NCI-H774 (cell line): ENCODE measurements around the gene ARHGEF33.

ENCODE experiments used
- DNase-seq: peaks from one replicate; lab custom pipeline; 2025; lab: John Stamatoyannopoulos, UW

Gene ARHGEF33

DNA sequence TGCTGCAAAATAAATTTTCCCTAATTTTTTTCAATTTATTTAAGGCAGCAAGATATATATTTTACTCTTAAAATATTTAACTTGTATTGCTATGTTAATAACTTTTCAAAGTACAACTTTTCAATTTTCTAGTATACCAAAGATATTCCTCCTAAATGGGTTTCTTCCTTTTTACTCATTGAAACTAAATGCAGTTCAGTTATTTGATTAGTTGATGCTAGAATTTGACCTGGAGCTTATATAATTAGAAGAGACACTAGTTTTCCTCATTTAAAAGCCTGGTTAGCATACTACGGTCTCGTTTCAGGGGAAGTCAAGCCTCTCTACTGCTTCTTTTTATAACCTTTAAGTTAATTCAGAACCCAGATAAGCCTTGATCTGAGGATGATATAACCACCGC lies at the start of gene ARHGEF33:
Gene ARHGEF33 (plus strand): TSS at position 301 of the 400 bp plus-strand sequence. CDS start 29,573 bp downstream, outside the sequence.
- no peak for DNase-seq

DNA sequence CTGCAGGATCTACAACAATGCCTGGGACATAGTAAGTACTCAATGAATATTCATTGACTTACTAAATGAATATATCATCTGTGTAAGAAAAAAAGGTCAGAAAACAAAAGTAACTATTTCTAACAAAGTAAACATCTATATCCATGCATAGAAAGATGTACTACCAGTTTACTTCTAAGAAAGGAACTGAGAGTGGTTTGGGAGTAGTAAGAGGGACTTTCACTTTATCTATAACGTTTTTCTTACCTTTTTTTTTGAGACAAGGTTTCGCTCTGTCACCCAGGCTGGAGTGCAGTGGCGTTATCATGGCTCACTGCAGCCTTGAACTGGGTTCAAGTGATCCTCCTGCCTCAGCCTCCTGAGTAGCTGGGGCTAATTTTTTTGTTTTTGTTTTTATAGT lies 39.6 kb upstream of the ARHGEF33 start:
- no peak for DNase-seq

DNA sequence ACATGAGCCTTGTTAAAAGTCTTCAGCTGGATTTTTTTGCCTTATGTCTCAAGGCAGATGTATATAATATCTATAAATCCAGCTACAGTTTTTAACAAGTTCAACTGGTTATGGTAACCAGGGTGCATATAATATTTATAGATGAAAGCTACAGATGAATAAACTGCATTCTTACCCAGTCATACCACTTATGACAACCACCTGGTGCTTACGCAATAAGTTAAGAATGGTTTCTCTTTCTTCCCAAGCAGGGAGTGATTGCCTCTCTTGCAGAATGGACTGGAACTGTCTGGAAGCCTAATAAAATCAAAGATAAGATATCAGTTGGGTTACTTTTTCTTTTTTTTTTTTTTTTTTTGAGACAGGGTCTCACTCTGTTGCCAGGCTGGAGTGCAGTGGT lies 33.5 kb upstream of the ARHGEF33 start:
- no peak for DNase-seq

DNA sequence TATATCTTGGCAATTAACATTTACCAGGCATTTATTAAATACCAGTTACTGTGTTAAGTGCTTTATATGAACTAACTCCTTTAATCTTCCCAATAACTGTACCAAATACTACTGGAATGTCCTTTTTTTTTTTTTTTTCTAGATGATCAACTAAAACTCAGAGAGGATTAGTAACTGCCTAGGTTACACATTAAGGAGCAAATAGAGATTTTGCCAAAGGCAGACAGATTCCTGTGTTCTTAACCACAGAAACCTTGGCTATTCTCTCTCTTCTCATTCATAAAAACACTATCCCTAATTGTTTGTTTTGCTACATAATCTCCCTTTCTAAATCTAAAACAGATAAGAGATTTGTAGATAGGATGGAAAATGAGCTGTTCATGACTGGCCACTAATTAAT lies 27.2 kb upstream of the ARHGEF33 start:
- no peak for DNase-seq

DNA sequence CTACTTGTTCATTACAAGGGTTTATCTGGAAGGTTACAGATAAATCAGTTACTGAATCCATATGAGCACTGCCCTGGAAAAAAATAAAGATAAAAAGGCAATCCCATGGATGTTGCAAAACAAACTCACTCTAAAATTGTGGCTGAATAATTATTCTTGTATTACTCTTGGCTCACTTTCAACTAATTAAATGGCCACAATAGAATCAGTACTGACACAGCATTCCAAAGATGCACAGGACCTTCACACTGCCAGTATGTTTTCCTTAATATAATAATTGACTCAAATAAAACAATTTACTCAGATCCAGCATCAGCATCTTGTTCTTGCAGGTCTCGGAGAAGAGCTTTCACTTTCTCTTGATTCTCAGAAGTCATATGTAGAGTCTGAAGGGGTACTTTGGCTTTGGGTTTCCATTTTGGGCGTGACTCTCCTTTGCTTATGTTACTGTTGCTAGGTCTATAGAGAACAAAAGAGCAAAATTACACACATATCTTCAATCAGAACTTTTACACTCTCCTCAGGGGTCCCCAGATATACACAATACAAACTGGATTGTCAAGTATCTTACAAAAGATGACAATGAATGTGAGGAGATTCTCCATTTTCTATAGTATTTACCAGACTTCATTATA lies 26.5 kb upstream of the ARHGEF33 start:
- DNase-seq = no peak

DNA sequence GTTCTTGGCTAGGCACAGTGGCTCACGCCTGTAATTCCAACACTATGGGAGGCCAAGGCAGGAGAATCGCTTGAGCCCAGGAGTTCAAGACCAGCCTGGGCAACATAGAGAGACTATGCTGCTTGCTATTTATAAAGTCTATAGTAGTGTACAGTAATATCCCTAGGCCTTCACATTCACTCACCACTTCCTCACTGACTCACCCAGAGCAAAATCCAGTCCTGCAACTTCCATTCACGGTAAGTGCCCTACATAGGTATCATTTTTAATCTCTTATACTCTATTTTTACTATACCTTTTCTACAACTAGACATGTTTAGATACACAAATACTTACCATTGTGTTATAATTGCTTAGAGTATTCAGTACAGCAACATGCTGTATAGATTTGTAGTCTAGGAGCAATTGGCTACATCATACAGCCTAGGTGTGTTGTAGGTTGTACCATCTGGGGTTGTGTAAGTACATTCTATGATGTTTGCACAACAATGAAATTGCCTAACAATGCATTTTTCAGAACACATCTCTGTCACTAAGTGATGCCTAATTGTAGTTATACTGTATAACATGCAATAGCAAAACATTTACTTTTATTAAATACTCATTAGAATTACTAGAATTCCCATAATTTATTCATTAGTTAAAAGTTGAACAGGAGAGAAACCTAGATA lies 22.8 kb upstream of the ARHGEF33 start:
- DNase-seq = no peak

DNA sequence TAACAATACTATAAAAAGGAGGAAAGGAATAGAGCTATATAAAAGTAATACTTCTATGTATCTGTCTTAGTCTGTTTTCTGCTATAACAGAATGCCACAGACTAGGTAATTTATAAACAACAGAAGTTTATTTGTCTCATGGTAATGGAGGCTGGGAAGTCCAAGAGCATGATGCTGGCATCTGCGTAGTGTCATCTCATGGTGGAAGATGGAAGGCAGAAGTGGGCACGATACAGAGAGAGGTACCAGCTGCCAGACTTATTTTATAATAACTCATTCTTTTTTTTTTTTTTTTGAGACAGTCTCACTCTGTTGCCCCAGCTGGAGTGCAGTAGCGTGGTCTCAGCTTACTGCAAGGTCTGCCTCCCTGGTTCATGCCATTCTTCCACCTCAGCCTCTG lies 18.2 kb upstream of the ARHGEF33 start:
- no peak for DNase-seq

DNA sequence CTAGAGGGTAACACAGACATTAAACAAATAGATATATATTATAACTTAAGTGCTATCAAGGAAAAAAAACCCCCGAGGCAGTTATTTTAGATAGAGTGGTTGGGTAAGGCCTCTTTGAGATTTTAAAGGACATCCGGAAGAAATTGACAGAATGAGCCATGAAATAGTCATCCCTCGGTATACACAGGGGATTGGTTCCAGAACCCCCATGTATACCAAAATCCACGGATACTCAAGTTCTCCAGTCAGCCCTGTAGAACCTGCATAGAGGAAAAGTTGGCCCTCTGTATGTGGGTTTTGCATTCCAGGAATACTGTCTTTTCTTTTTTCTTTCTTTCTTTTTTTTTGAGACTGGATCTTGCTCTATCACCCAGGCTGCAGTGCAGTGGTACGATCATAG lies 15.9 kb upstream of the ARHGEF33 start:
- DNase-seq = no peak

DNA sequence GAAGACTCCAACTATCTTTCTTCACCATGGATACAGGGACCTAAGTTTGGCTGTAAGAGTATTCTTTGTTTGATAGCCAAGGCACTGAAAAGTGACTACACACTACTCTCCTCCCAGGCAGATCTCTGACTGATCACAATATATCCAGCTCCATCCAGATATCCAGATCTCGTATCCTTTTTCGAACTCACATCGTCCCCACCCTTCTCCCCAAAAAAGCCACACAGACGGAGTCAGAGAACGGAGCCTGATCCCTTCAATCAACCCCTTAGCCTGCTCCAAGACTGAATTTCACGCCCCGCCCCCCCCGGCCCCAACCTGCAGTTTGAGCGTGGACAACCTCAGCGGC lies 14.5 kb upstream of the ARHGEF33 start:
- no peak for DNase-seq

DNA sequence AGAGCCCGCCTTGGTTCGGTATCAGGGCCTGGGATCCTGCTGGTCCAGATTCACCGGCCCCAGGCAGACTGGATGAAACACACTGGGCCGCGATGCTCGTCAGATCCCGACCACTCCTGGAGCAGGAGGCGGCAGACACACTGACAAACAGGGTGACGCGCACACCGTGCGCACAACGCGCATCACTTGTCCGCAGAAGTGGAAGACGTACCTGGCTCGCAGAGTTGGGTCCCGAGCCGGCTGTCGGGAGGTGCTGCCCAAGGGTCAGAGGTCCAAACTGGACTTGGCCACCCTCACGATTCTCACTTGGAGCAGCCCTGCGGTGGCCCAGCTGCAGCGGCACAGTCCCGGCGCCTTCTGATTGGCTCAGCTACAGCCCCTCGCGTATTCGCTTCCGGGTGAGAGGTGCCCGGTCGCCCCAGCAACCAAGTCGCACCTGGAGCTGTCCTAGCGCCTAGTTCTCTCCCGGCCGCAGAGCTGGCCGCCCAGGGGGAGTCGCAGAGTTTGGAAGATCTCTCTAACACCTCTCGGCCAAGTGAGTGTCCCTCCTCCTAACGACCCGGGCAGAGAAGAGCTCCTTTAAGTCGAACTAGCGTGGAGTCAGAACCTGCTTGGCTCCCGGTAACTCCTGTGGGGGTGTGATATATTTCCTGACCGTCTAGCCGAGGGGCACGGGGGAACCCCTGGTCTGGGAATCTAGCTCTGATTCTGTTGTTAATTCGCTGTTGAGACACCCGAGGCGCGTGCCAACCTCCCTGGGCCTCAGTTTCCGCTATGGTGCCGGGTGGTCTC lies 13.9 kb upstream of the ARHGEF33 start, which contains the start of the genes DHX57 and MORN2:
Gene DHX57 (minus strand): TSS at position 359 of the 792 bp plus-strand sequence. CDS start 7,529 bp downstream, outside the sequence.
Gene MORN2 (plus strand): TSS at position 401 of the 792 bp plus-strand sequence.
- DNase-seq = peak; percentile 82

DNA sequence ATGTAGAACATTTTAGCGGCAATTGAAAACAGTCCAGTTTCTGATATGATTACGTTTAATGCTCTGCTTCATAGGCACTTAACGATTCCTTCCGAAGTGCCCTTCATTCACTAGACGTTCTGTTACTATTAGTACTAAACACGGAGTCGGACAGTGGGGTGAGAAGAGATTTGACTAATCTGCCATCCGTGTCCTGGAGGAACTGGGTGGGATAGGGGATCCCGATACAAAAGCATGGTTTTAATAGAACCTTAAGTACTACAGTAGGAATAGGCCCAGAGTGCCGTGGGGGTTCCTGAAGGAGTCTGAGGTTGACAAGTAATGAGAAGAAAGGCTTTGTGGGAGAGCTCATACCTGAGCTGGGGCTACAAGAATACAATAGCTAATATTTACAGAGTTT lies 13.3 kb upstream of the ARHGEF33 start:
- no peak for DNase-seq

DNA sequence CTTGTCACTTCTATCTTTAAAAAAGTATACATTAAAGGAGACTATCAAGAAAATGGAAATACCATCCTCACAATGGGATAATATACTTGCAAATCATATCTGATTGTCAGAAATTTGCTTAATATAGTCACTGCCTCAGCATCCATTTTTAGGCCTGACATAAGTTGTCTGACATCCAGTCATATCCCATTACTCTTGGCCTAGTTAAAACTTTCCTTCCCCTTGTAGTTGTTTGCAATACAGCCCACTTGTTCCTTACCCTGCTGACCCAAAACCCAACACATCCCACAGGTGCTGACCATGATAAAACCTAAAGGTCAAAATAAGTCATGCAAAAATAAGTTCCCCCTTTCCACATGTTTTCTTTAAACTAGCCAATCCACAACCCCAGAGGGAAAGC lies 3.6 kb upstream of the ARHGEF33 start:
- DNase-seq = no peak

DNA sequence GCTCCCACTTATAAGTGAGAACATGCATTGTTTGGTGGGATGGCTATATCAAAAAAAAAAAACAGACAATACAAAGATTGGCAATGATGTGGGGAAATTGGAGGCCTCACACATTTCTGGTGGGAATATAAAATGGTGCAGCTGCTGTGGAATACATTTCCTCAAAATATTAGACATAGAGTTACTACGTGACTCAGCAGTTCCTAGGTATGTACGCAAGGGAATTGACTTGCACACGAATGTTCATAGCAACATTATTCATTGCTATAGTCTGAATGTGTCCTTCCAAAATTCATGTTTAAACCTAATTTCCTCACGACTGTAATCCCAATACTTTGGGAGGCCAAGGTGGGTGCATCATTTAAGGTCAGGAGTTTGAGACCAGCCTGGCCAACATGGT lies 2.3 kb upstream of the ARHGEF33 start:
- DNase-seq = no peak

DNA sequence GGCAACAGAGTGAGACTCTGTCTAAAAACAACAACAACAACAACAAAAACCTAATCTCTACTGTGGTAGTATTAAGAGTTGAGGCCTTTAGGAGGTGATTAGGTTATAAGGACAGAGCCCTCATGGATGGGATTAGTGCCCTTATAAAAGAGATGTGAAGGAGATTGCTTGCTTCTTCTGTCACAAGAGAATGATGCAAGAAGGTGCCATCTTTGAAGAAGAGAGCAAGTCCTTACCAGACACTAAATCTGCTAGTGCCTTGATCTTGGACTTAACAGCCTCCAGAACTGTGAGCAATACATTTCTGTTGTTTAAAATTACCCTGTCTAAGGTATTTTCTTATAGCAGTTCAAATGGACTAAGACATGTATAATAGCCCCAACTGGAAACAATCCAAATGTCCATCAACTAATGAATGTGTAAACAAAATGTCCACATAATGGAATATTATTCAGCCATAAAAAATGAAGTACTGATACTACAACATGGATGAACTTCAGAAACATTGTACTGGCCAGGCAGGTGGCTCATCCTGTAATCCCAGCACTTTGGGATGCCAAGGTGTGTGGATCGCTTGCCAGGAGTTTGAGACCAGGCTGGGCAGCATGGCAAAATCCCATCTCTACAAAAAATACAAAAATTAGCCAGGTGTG lies 1.6 kb upstream of the ARHGEF33 start:
- no peak for DNase-seq

DNA sequence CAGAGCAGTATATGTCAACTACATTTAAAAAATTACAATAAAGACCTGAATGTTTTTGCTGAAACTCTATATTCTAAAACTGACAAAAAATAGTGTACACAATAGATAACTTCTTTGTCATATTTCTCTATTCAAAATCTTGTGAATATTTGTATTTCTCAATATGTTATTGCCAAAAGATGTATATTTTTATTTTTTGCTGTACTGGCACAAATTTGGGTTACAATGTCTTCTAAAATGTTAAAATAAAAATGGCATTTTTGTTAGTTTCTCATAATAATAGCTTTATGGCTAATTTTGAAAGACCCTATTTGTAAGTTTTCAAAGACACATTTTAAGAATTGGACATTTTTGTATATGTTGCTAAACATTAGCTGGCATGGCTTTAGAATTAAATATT lies 630 bp upstream of the ARHGEF33 start:
- DNase-seq = no peak

DNA sequence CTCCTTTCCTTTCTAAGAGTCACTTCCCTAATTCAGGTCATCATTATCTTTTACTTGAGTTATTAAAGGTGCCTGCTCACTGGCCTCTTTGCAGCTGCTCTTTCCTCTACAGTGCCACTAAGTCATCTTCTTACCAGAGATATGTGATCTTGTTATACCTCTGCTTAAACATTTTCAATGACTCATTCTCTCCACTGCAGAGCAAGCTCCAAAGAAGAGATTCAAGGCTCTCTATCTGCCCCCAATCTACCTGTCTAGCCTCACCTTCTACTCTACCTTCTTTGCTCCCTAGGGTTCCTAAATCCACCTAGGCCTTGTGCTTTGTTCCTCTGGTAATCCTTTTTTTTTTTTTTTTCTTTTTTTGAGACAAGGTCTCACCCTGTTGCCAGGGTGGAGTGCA lies 3.1 kb downstream of the ARHGEF33 start:
- DNase-seq = no peak

DNA sequence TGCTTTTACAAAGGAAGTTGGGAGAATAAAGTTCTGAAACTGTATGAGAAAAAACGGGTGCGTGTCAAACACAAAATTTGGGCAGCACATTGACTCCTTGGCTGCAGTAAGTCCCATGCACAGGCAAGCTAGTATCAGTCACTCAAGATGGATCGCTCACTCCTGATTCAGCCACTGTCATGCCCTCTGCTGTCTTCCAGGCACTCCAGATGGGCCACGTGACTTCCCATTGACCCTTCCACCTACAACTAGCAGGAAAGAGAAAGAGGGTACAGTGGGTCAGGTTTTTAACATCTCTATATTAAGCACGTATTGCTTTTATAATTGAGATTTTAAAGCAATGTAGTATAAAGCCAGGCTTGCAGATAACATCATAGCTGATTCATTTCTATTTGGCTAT lies 8.6 kb downstream of the ARHGEF33 start:
- no peak for DNase-seq

DNA sequence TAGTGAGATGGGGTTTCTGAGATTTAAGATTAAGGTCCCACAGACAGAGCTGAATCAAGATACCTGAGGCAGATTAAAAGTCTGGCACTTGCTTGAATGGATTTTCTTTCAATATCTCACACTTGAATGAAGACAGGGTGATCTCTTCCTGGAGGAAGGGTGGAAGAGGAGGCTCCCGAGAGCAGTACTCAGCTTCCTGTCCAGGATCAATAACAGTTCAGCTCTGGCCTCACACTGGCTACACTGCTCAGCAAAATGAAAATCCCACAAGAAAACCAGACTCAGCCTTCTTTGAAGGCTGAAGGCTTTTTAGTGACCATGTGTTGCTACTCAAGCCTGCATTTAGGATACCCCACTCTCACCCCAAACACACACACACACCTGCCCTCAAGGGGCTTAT lies 11.1 kb downstream of the ARHGEF33 start:
- no peak for DNase-seq

DNA sequence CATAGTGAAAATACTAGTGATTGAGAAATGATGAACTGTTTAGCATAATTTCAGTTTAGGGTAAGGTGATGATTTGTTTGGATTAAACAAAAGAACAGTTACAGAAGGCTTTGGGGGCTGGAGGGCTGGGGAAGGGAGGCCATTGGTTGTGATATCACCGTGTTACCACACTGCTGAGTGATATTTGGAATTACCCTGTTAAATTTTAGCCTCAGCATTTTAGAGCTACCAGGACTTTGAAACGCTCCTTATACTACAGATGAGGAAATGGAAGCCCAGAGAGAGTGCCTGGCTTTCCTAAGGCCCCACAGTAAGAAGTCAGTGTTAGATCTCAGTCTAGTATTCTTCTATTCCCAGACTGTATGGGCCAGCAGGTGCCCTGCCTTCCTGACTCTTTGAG lies 15.6 kb downstream of the ARHGEF33 start:
- no peak for DNase-seq

DNA sequence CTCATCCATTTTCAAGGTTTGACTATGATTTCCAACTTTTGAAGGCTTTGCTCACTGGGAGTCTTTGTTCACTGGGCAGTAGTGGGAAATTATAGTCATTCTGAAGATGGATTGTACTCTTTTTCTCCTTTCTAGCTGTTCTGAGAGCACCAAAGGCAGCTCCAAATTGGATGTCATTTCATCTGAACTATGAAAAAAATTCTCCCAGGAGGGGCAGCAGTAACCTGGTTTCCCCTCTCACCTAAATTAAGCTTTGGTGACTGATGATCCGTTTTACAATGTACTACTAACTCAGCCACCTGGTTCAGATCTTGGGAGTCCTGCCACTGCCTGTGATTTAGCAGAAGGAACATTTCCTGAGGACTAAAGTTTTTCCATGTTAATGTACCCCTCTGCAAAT lies 17.6 kb downstream of the ARHGEF33 start:
- DNase-seq = no peak

DNA sequence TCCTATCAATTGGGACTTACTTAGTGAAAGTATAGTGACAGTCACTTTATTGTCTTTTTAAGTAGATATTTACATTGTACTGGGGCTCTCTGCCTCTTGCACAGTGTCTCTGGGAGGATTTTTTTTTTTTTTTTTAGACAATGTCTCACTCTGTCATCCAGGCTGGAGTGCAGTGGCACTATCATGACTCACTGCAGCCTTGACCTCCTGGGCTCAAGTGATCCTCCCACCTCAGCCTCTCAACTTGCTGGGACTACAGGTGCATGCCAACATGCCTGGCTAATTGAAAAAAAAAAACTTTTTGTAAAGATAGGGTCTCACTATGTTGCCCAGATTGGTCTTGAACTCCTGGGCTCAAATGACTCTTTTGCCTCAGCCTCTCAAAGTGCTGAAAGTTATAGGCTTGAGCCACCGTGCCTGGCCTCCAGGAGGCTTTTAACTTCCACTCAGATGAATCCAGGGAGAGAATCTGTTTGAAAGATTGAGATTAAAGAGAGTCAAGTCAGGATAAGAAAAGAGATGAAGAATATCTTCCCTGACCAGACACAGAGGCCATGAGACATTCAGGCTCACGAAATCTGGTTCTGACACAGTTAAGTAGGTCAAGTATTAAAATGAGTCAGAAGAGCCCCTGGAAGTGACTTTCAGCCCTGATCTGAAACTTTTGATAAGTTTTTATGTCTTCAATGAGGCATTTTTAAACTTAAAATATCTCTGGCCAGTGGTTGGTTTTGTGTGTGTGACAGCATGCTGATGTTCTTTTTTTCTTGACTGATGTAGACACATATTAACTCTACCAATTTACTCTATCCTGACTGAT lies 18.3 kb downstream of the ARHGEF33 start:
- no peak for DNase-seq

DNA sequence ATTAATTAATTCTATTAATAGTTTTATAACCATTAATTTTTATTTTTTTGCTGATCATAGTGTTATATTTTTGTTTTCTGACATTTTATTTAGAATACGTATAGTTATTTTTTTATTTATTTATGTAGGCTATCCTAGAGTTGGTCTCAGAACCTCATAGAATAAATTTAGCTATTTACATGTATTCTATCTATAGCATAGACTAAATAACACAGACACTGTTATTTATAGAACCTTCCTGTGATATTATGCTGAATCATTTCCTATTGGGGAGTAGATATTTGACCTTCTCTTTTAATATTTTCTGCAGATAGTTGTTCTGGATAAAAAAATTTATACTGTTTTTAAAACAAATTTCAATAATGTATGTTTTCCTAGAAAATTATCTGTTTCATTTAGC lies 20.2 kb downstream of the ARHGEF33 start:
- no peak for DNase-seq
